PC-3 (cell line): ENCODE data around the gene MFSD6L. TPM values are rescaled to one million over a fixed set of nuclear protein-coding genes. Genes with fewer than 3 reads are reported as not detected.

ENCODE experiments used
- ATAC-seq: fragments of 200-7000 bp; cut with Tn5 transposase; 2 replicates; pipeline ENCODE4 v1.9.1; 2020; ENCODE audit warnings: mild to moderate bottlenecking, moderate library complexity
- BruUV-seq: library from RNA; stranded (reverse); fragments of 400-500 nt; replicated peaks from 2 replicates; lab custom pipeline; 2021; lab: Mats Ljungman, UMichigan
- CTCF ChIA-PET: fragments of 300-600 bp; sonication (Branson Sonifier 250); formaldehyde crosslinking; loops from one replicate; lab custom pipeline; 2022; ENCODE audit warnings: antibody characterized with exemption; lab: Charles Lee
- POLR2A ChIA-PET: fragments of 300-600 bp; sonication (Branson Sonifier 250); formaldehyde crosslinking; loops from one replicate; lab custom pipeline; 2022; ENCODE audit warnings: antibody characterized with exemption; ENCODE audit not compliant: unreplicated experiment; lab: Charles Lee
- DNase-seq: peaks from one replicate; pipeline ENCODE4 v3.0.0-alpha.2; 2015
- H2AFZ ChIP-seq: fragments of 300-600 bp; sonication (generic); 2 replicates; pipeline ENCODE4 v1.6.0; 2016; ENCODE audit warnings: antibody characterized with exemption, low read length
- H3F3A ChIP-seq: fragments of 300-600 bp; sonication (generic); one replicate; pipeline ENCODE4 v1.6.0; 2017; ENCODE audit warnings: antibody characterized with exemption, low read length, control low read depth, mild to moderate bottlenecking; ENCODE audit not compliant: unreplicated experiment
- H3K27ac ChIP-seq: fragments of 300-600 bp; sonication (generic); 2 replicates; pipeline ENCODE4 v1.5.1; 2016; ENCODE audit warnings: mild to moderate bottlenecking, low read length
- H3K27me3 ChIP-seq: fragments of 300-600 bp; sonication (generic); 2 replicates; pipeline ENCODE4 v1.6.1; 2016; ENCODE audit warnings: low read length, mixed read lengths
- H3K36me3 ChIP-seq: fragments of 300-600 bp; sonication (generic); 2 replicates; pipeline ENCODE4 v1.6.1; 2016; ENCODE audit warnings: low read depth, mixed run types, low read length, mixed read lengths
- H3K4me1 ChIP-seq: fragments of 300-600 bp; sonication (generic); 2 replicates; pipeline ENCODE4 v1.5.1; 2016; ENCODE audit warnings: low read length; ENCODE audit not compliant: insufficient read depth
- H3K4me2 ChIP-seq: fragments of 300-600 bp; sonication (generic); 2 replicates; pipeline ENCODE4 v1.6.0; 2016; ENCODE audit warnings: low read length
- H3K4me3 ChIP-seq: fragments of 300-600 bp; sonication (generic); 2 replicates; pipeline ENCODE4 v1.5.1; 2016; ENCODE audit warnings: mild to moderate bottlenecking, low read length, mixed read lengths
- H3K79me2 ChIP-seq: fragments of 300-600 bp; sonication (generic); 2 replicates; pipeline ENCODE4 v1.6.1; 2017; ENCODE audit warnings: low read length, mixed read lengths
- H3K9ac ChIP-seq: fragments of 300-600 bp; sonication (generic); 2 replicates; pipeline ENCODE4 v1.6.0; 2016; ENCODE audit warnings: mild to moderate bottlenecking, low read length
- H3K9me2 ChIP-seq: fragments of 300-600 bp; sonication (generic); replicated peaks from 2 replicates; pipeline ENCODE4 v1.6.1; 2016; ENCODE audit warnings: mixed run types, low read length, mixed read lengths
- H3K9me3 ChIP-seq: fragments of 300-600 bp; sonication (generic); 2 replicates; pipeline ENCODE4 v1.6.1; 2016; ENCODE audit warnings: low read length, mixed read lengths
- H4K20me1 ChIP-seq: fragments of 300-600 bp; sonication (generic); 2 replicates; pipeline ENCODE4 v1.6.1; 2016; ENCODE audit warnings: low read length, mixed read lengths
- CTCF ChIP-seq: fragments of 300-600 bp; sonication (generic); conservative IDR thresholded peaks from 2 replicates; pipeline ENCODE4 v1.5.1; 2017; ENCODE audit warnings: antibody characterized with exemption, low read depth, mild to moderate bottlenecking, low read length
- EZH2 ChIP-seq: fragments of 300-600 bp; sonication (generic); IDR thresholded peaks from one replicate; pipeline ENCODE4 v1.6.1; 2017; ENCODE audit warnings: antibody characterized with exemption, mild to moderate bottlenecking, low read length; ENCODE audit not compliant: unreplicated experiment
- EZH2phosphoT487 ChIP-seq: fragments of 300-600 bp; sonication (generic); IDR thresholded peaks from 2 replicates; pipeline ENCODE4 v1.6.1; 2018; ENCODE audit warnings: mild to moderate bottlenecking, antibody characterized with exemption, low read length, borderline replicate concordance
- intact Hi-C: fragments of 100-400 bp; cut with micrococcal nuclease; formaldehyde crosslinking; loops from 2 replicates; pipeline ENCODE4 v1.9.0; 2023
- total RNA-seq: library from RNA; depleted of rRNA; stranded (reverse); fragments of >200 nt; gene quantifications from 2 replicates; pipeline ENCODE4 v1.2.3, GENCODE V29; 2014

Gene MFSD6L
- total RNA-seq, 1 experiment from 2014 or later: 0.07 TPM

- Histone ChIP-seq H3K27me3 (0 out of 2 replicates have a peak, but pooled peaks cover 4% of the 10 kb centered on the region), H3K4me1 (no peaks in the 10 kb centered on the region), H3K9me2 (no peaks in the 10 kb centered on the region), H2AFZ (no peak overlapping the region), H3K27ac (no peak overlapping the region), H3K79me2 (no peaks in the 10 kb centered on the region), H4K20me1 (no peaks in the 10 kb centered on the region), H3K4me2 (no peak overlapping the region), H3F3A (no peaks in the 10 kb centered on the region), H3K36me3 (no peaks in the 10 kb centered on the region), H3K4me3 (no peak overlapping the region), H3K9me3 (no peaks in the 10 kb centered on the region), H3K9ac (no peak overlapping the region)
- ATAC-seq (no peak), DNase-seq (no peak)
- BruUV-seq: no TSS peak
- intact Hi-C loops: no loop called here
- CTCF ChIA-PET: no interaction called here
- POLR2A ChIA-PET: no interaction called here
- no peak for TF ChIP-seq EZH2phosphoT487
- TF ChIP-seq EZH2: no peak
- TF ChIP-seq CTCF: no peak
These were observed 2.1 kb upstream of the MFSD6L start for GRCh38 chr17:8801135-8801840.

DNA sequence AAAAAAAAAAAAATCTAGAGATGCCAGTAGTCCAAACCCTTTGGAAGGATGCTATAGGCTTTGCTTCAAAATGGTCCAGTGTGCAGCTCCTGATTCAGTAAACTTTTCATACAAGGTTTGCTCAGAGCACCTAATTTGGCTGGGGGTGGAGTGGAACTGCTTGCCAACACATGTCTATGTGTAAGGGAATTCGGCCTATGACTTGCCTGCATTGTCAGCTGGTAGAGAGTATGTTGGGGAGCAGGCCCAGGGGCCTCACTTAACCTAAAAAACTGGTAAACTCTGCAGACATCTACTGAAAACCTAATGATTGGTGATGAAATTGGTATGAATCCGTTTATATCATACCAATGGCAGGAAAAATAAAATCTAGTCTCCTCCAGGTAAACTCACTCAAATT is 1.5 kb upstream of the MFSD6L start:
- TF ChIP-seq EZH2phosphoT487 (no peak), CTCF (no peak), EZH2 (no peak)
- CTCF ChIA-PET: no interaction called here
- Histone ChIP-seq H3K4me2 (no peak overlapping the region), H3K9ac (no peak overlapping the region), H3K36me3 (no peaks in the 10 kb centered on the region), H3K27me3 (0 out of 2 replicates have a peak, but pooled peaks cover 4% of the 10 kb centered on the region), H3K9me3 (no peaks in the 10 kb centered on the region), H3F3A (no peaks in the 10 kb centered on the region), H3K4me3 (no peak overlapping the region), H3K4me1 (no peaks in the 10 kb centered on the region), H2AFZ (no peak overlapping the region), H3K9me2 (no peaks in the 10 kb centered on the region), H4K20me1 (no peaks in the 10 kb centered on the region), H3K79me2 (no peaks in the 10 kb centered on the region), H3K27ac (no peak overlapping the region)
- BruUV-seq: no TSS peak
- POLR2A ChIA-PET: no interaction called here
- DNase-seq (no peak), ATAC-seq (no peak)
- intact Hi-C loops: no loop called here

DNA sequence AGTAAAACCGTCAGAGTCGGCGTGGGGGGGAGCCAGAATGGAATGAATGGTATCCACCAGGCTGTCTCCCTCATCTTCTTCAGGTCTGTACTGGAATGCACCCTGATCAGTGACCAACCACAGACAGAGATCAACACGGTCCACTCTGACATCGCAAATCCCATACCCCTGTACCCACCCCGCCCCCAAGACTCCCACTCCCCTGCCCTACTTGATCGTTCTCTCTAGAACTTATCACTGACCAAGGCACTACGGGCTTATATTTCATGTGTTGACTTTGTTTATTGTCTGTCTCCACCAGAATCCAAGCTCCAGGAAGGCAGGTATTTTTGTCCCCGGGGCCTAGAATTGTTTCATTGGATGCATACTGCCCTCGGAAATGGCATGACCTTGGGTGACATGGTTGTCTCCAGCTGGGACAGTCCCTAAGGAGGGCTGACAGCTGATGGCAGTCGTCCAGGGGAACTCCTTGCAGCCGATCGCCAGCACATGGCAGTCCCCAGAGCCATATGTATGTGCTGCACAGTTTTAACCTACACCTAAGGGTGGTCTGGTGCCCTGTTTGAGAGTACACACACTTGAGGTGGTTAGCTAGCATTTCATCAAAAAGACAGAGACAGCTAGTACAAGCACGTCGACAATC is 526 bp upstream of the MFSD6L start:
- DNase-seq (no peak), ATAC-seq (no peak)
- Histone ChIP-seq H3K9me3 (no peaks in the 10 kb centered on the region), H4K20me1 (no peaks in the 10 kb centered on the region), H3K79me2 (no peaks in the 10 kb centered on the region), H3K4me3 (no peak overlapping the region), H3K4me2 (no peak overlapping the region), H3K4me1 (no peaks in the 10 kb centered on the region), H3K9ac (no peak overlapping the region), H3K27me3 (0 out of 2 replicates have a peak, but pooled peaks cover 4% of the 10 kb centered on the region), H2AFZ (no peak overlapping the region), H3K9me2 (no peaks in the 10 kb centered on the region), H3K27ac (no peak overlapping the region), H3F3A (no peaks in the 10 kb centered on the region), H3K36me3 (no peaks in the 10 kb centered on the region)
- POLR2A ChIA-PET: no interaction called here
- intact Hi-C loops: no loop called here
- no TSS peak for BruUV-seq
- CTCF ChIA-PET: no interaction called here
- no peak for TF ChIP-seq EZH2phosphoT487
- TF ChIP-seq CTCF: no peak
- no peak for TF ChIP-seq EZH2
